ENCODE results near the gene TSPAN12. TPM values are rescaled to one million over a fixed set of nuclear protein-coding genes. Genes with fewer than 3 reads are reported as not detected.

Gene TSPAN12
- total RNA-seq, 1 donor from 2014 or later = 68.7 TPM

GRCh38 chr7:120806669-120807068 is 51.3 kb downstream of the TSPAN12 start:
- Histone ChIP-seq H3K4me1 (peaks cover 50% of the 10 kb centered on the region), H3K27me3 (ENCODE audit: low read depth) (no peaks in the 10 kb centered on the region), H3K27ac (replicated peaks) (no peak overlapping the region), H3K36me3 (no peaks in the 10 kb centered on the region), H3K9me3 (replicated peaks) (no peaks in the 10 kb centered on the region), H3K4me3 (no peak overlapping the region)
- intact Hi-C loops (cut with micrococcal nuclease) = loop anchor here (5.0 to 10.0 kb wide), 2 partner anchors 136 to 298 kb away; no protein-coding TSS in a partner anchor
- DNase-seq = no peak
- TF ChIP-seq CTCF (IDR thresholded peaks at IDR 0.05; ENCODE audit: borderline replicate concordance) = no peak

GRCh38 chr7:120805636-120806388 is 52.1 kb downstream of the TSPAN12 start:
- peak; percentile 89 for TF ChIP-seq CTCF (IDR thresholded peaks at IDR 0.05; ENCODE audit: borderline replicate concordance)
- DNase-seq = no peak
- no peak overlapping the region for H3K27ac ChIP-seq (replicated peaks)
- H3K4me1 ChIP-seq = peaks cover 50% of the 10 kb centered on the region
- H3K36me3 ChIP-seq = no peaks in the 10 kb centered on the region
- H3K4me3 ChIP-seq = no peak overlapping the region
- intact Hi-C loops (cut with micrococcal nuclease) = loop anchor here (5.0 to 10.0 kb wide), 2 partner anchors 136 to 299 kb away; no protein-coding TSS in a partner anchor
- H3K27me3 ChIP-seq (ENCODE audit: low read depth) = no peaks in the 10 kb centered on the region
- H3K9me3 ChIP-seq (replicated peaks) = no peaks in the 10 kb centered on the region

GRCh38 chr7:120802751-120803150 is 55.2 kb downstream of the TSPAN12 start:
- no peak for DNase-seq
- Histone ChIP-seq H3K4me1 (peaks cover 36% of the 10 kb centered on the region), H3K9me3 (replicated peaks) (peaks cover 2% of the 10 kb centered on the region), H3K27ac (replicated peaks) (no peak overlapping the region), H3K4me3 (no peak overlapping the region), H3K27me3 (ENCODE audit: low read depth) (no peaks in the 10 kb centered on the region), H3K36me3 (no peaks in the 10 kb centered on the region)
- intact Hi-C loops (cut with micrococcal nuclease) = loop anchor here (10.0 kb wide), 1 partner anchor 302 kb away; no protein-coding TSS in a partner anchor
- no peak for TF ChIP-seq CTCF (IDR thresholded peaks at IDR 0.05; ENCODE audit: borderline replicate concordance)

GRCh38 chr7:120799813-120800475 is 58.0 kb downstream of the TSPAN12 start:
- no peaks in the 10 kb centered on the region for H3K36me3 ChIP-seq
- peaks cover 15% of the 10 kb centered on the region for H3K9me3 ChIP-seq (replicated peaks)
- no peak for TF ChIP-seq CTCF (IDR thresholded peaks at IDR 0.05; ENCODE audit: borderline replicate concordance)
- H3K27me3 ChIP-seq (ENCODE audit: low read depth) = no peaks in the 10 kb centered on the region
- no peak overlapping the region for H3K4me3 ChIP-seq
- H3K4me1 ChIP-seq = peaks cover 34% of the 10 kb centered on the region
- H3K27ac ChIP-seq (replicated peaks) = no peak overlapping the region
- no peak for DNase-seq
- intact Hi-C loops (cut with micrococcal nuclease) = loop anchor here (10.0 kb wide), 1 partner anchor 305 kb away; no protein-coding TSS in a partner anchor

- no peaks in the 10 kb centered on the region for H3K27me3 ChIP-seq (ENCODE audit: low read depth)
- H3K27ac ChIP-seq (replicated peaks) = no peak overlapping the region
- no peak for TF ChIP-seq CTCF (IDR thresholded peaks at IDR 0.05; ENCODE audit: borderline replicate concordance)
- H3K9me3 ChIP-seq (replicated peaks) = peaks cover 15% of the 10 kb centered on the region
- intact Hi-C loops (cut with micrococcal nuclease) = no loop called here
- H3K36me3 ChIP-seq = no peaks in the 10 kb centered on the region
- no peak for DNase-seq
- peaks cover 42% of the 10 kb centered on the region for H3K4me1 ChIP-seq
- H3K4me3 ChIP-seq = no peak overlapping the region
These were observed 58.8 kb downstream of the TSPAN12 start for GRCh38 chr7:120799147-120799546.
